ENCODE results near the gene WBP4. TPM values are rescaled to one million over a fixed set of nuclear protein-coding genes. Genes with fewer than 3 reads are reported as not detected.
"Not testable (repeated sequence)": the region's sequence is repeated elsewhere in the genome, so short reads cannot be mapped to it uniquely, and the experiment has no call there.

The WBP4 gene
- total RNA-seq, 1 donor from 2014 or later: 20.8 TPM

DNA sequence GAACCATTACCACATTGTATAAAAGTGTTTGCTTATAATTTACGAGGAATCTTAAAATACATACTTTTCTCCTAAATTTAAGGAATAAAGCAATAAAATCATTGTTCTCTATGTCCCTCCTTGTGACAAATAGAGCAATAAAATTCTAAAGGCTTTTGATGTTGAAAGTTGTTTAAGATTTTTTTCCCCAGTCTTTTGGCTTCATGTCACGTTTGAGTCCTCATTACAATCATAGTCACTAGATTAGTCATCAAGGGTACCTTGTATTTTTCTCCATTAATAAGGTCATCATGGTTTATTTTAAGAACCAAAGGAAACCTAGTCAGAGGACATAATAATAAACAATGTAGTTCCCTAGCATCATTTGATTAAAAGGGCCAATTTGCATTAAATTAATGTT lies 3.2 kb downstream of the WBP4 start:
- no peak for DNase-seq
- intact Hi-C loops (cut with micrococcal nuclease): no loop called here
- no peak for ATAC-seq

DNA sequence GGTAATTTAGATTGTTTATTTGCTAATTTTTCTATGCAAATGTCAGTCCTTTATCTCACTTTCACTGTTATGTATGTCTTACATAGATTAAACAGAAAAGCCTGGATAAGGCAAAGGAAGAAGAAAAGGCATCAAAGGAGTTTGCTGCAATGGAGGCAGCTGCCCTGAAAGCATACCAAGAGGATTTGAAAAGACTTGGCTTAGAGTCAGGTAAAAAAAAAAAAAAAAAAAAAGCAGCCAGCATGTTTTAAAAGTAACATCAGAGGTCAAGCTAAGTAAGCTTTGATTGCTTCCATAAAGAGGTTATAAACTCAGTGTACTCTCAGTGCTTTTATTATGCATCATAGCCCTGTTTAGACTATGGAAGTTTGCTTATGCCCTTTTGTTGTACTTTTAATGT lies 3.8 kb downstream of the WBP4 start:
- no peak for DNase-seq
- ATAC-seq: no peak
- intact Hi-C loops (cut with micrococcal nuclease): no loop called here

DNA sequence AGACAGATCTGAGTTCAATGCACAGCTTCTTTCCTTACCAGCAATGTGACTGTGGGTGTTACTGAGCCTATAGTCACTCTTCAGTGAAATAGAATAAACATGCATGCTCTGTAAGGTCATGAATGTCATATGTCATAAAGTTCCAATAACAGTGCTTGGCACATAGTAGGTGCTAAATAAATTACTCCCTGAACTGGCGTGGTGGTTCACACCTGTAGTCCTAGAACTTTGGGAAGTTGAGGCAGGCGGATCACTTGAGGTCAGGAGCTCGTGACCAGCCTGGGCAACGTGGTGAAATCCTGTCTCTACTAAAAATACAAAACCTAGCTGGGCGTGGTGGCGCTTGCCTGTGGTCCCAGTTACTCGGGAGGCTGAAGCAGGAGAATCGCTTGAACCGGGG lies 13.2 kb downstream of the WBP4 start:
- ATAC-seq (no peak), DNase-seq (no peak)
- intact Hi-C loops (cut with micrococcal nuclease): loop anchor here (10.0 kb wide), 1 partner anchor 150 kb away; no protein-coding TSS in a partner anchor

DNA sequence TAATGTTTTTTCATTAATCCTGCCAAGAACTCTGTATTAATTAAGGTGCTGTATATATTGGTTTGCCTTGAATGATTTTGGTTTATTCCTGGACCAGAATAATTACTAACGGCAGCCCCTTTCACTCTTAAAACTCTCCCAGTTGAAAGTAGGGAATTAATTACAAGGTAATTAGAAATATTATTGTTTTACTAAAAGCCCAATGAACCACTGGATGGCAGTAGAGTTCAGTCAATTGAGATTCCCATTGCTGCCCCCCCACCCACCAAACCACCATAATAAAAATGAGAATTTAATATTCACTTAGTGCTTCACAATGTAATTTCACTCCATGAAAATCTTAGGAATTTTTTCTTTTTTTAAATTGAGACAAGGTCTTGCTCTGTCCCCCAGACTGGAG lies 13.7 kb downstream of the WBP4 start:
- intact Hi-C loops (cut with micrococcal nuclease): loop anchor here (10.0 kb wide), 1 partner anchor 150 kb away; no protein-coding TSS in a partner anchor
- ATAC-seq (peak; percentile 40), DNase-seq (no peak)

DNA sequence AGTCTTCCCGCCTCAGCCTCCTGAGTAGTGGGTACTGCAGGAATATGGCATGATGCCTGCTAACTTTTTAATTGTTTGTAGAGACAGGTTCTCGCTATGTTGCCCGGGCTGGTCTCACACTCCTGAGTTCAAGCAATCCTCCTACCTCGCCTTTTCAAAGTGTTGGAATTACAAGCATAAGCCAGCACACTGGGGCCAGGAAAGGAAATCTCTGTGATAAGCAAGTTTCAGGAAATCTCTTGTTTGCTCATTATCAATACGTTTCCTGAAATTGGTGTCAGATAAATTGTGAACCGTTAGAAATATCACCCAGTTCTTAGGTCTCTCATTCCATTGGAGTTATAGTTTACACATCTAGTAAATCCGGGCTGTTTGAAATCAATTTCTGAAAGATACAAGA lies 14.2 kb downstream of the WBP4 start:
- intact Hi-C loops (cut with micrococcal nuclease): loop anchor here (10.0 kb wide), 1 partner anchor 149 kb away; no protein-coding TSS in a partner anchor
- DNase-seq: no peak
- no peak for ATAC-seq

DNA sequence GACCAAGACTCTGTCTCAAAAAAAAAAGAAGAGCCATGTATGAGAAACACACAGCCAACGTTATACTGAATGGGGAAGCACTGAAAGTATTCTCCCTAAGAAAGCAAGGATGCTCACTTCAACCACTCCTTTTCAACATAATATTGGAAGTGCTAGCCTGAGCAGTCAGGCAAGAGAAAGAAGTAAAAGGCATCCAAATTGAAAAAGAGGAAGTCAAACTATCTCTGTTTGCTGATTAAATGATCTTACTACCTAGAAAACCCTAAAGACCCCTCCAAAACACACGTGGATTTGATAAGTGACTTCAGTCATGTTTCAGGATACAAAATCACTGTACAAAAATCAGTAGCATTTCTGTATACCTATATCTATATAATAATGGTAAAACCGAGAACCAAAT lies 16.2 kb downstream of the WBP4 start:
- ATAC-seq (no peak), DNase-seq (no peak)
- intact Hi-C loops (cut with micrococcal nuclease): loop anchor here (10.0 kb wide), 1 partner anchor 147 kb away; no protein-coding TSS in a partner anchor

DNA sequence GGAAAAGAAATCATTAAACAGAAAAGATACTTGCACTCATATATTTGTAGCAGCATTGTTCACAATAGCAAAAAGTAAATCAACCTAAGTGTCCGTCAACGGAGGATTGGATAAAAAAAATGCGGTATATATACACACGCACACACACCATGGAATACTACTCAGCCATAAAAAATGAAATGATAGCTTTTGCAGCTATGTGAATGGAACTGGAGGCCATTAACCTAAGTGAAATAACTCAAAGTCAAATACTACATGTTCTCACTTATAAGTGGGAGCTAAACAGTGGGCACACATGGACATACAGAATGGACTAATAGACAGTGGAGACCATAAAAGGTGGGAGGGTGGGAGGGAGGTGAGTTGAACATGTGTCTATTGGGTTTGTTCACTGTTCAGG lies 18.4 kb downstream of the WBP4 start:
- DNase-seq (no peak), ATAC-seq (no peak)
- intact Hi-C loops (cut with micrococcal nuclease): loop anchor here (10.0 kb wide), 1 partner anchor 145 kb away; no protein-coding TSS in a partner anchor

DNA sequence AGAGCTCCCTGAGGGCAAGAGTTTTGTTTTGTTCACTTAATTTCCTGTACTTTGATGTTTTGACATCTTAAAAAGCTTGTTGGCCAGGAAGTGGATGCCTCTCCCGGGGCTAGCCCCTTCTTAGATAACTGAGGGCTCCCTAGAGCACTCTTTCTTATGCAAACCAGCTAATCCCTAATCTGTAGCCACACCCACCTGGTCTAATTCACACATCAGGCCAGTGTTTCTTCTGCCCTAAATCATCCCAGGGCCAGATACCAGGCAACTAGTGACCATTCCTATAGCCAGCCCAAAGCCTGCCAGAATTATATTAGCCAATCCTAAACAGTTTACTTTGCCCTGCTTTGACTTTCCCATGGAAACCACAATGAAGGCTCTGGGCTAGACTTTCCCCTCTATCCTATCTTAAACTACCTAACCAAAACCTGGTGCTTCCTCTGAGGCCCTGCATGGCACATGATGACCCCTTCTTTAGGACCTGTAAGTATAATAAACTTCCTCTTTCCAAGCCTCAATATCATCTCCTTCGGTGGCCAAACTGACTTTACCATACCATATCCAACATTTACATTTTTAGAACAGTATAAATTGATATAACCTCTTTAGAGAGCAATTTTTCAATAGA lies 24.8 kb downstream of the WBP4 start:
- ATAC-seq (no peak), DNase-seq (no peak)
- intact Hi-C loops (cut with micrococcal nuclease): no loop called here

DNA sequence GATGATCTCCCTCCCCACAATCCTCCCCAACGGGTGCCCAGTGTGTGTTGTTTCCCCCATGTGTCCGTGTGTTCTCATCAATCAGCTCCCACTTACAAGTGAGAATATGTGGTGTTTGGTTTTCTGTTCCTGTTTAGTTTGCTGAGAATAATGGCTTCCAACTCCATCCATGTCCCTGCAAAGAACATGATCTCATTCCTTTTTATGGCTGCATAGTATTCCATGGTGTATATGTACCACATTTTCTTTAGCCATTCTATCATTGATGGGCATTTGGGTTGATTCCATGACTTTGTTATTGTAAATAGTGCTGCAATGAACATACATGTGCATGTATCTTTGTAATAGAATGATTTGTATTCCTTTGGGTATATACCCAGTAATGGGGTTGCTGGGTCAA lies 34.4 kb downstream of the WBP4 start:
- intact Hi-C loops (cut with micrococcal nuclease); DNase-seq; ATAC-seq: not testable (repeated sequence)

DNA sequence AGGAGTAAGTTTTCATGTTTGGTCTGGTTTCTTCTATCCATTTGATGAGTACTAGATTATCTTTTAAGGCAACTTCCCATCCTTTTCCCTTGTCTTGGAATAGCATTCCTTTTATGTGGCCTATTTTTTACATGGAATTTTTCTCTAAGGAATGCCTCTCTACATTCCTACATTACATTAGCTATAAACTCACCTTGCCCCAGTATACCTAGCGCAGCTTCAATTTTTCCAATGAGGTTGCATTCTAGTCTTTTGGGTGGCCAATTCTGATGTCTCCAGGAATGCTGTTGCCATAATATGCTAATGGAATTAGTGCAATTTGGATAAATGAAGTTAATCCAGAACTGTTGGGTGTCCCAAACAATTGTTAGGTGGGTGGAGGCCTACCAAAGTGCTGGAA lies 37.5 kb downstream of the WBP4 start:
- ATAC-seq (no peak), DNase-seq (no peak)
- intact Hi-C loops (cut with micrococcal nuclease): no loop called here

DNA sequence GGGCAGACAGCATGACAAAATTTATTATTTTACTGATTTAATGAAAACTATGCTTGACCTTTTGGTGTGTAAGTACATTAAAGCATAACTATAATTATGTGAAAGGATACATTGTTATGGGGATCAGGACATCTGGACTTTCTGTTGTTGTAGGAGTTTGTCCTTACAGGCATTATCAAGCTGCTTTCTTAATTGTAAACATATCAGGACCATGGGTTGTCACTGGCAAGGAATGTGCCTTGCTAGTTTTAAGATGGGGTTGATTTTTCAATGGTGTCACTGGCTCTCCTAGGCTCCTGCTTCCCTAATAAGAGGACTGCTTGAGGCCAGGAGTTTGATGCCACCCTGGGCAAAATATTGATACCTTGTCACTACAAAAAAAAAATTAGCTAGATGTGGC lies 38.7 kb downstream of the WBP4 start:
- ATAC-seq: no peak

DNA sequence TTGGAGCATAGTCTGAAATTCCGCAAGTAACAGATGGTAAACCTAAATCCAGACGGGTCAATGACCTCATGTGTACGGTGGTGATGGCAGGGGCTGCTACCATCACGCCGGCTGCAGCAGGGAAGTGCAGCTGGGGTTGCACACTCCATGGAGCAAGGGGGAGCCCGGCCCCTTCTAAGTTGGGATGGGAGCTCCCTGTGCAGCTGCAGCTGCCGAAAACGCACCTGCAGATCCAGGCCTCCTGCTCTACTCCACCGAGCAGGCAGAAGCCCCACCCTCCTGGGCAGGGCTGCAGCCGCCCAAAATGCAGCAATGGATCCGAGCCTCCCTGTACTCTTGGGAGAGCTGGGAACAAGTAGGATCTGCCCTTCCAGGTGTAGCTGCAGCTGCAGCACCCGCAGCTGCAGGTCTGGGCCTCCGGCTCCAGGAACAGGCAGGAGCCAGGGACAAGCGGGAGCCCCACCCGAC lies 45.8 kb downstream of the WBP4 start:
- DNase-seq: no peak
- intact Hi-C loops (cut with micrococcal nuclease): no loop called here
- no peak for ATAC-seq

More for the DNA sequence above, 38.7 kb downstream of the WBP4 start:
- DNase-seq: no peak
- intact Hi-C loops (cut with micrococcal nuclease): no loop called here

DNA sequence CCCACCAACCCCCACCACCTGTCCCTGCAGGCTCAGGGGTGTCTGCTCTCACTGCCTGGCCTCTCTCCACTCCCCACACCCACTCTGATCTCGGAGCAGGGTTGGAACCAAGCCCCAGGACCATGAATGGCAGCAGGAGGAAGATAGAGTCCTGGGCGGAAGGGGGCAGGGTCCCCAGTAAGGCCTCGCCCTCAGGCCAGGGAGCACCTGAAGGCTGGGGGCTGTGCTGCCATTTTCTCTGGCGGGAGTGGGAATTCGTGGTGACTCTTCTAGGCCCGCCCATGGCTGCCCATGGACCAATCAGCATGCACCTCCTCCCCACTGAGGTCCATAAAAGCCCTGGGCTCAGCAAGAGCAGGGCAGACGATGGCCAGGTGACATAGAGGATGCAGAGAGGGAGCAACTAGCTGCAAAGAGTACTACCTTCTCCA lies 46.3 kb downstream of the WBP4 start:
- intact Hi-C loops (cut with micrococcal nuclease): no loop called here
- DNase-seq (no peak), ATAC-seq (no peak)

DNA sequence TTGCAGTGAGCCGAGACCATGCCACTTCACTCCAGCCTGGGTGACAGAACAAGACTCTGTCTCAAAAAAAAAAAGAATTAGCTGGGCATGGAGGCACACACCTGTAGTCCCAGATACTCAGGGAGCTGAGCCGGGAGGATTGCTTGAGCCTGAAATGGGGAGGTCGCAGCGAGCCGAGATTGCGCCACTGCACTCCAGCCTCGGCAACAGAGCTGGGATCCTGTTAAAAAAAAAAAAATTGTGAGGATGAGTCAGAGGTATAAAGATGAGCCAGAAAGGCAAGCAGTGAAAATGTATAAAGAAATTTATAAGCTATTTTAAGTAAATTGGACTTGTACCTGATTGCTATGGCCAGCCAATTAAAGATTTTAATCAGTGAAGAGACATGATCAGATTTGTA lies 50.1 kb downstream of the WBP4 start:
- intact Hi-C loops (cut with micrococcal nuclease): no loop called here
- ATAC-seq (no peak), DNase-seq (no peak)

DNA sequence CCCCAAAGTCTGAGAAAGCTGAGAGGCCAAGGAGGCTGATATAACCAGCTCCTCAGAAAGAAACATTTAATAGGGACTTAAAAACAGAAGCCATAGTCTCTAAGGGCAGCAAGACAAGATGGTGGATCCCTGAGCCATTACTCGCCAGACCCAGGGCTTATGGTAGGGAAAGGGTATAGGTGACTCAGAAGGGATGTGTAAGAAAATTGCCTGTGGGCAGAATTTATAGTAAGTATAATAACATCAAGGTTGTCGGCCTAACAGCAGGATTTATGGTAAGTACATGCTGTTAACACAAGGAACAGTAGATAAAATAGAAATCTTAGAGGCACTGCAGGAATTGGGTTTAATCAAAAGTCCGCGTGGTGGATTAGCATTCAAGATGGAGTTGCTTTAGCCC lies 56.6 kb downstream of the WBP4 start:
- intact Hi-C loops (cut with micrococcal nuclease): no loop called here
- no peak for ATAC-seq
- DNase-seq: no peak

DNA sequence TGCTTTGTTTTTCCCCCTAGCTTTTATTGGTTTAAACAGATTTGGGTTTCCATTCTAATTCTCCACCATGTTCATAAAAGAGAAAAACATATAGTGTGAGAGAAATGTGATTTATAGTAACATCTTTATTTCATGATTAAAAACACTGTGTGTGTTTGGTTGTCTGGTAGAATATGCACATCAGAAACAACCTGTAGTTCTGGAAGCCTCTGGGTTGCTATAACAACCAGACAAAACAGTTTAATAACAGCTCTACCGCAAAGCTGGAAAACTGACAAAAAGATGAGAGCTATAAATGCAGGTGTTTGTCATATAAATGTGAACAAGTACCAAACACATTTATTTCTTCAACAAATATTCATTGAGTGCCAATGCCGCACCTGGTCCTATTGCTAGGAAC lies 61.5 kb downstream of the WBP4 start:
- intact Hi-C loops (cut with micrococcal nuclease): no loop called here
- DNase-seq: no peak
- ATAC-seq: no peak

DNA sequence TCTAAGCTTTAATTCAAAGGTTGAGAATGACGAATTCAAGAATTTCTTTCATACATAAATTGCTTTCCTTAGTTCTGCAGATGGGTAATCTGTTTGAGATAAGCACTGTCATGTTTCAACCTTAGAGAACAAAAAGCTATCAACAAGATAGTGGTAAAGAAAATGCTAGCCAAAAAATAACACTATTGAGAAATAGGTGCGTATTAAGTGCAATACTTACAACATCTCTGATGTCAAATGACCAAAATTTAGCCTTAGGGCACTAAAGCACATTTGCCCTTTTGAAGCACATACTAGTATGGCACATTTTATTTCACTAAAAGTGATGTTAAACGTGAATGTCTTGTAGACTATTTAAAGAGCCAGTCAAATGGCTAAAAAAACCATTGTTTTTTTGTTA lies 66.4 kb downstream of the WBP4 start:
- no peak for ATAC-seq
- DNase-seq: no peak
- intact Hi-C loops (cut with micrococcal nuclease): no loop called here

DNA sequence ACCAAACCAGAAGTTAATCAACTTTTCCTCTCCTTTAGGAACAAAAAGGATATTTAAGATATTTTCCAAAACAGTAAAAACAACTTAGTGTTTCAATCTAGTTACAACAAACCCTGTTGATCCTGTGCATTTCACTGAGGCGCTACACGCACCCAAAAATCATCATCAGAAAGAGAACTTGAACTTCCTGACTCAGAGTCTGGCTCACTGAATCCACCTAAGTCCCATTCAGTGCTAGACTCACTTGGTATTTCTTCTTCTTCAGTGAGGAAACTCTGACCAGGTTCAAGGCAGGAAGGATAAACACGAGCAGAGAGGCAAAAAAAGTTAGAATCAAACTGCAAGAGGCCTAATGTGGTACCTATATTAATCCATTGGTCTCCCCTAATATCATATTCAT lies 69.0 kb downstream of the WBP4 start:
- DNase-seq (no peak), ATAC-seq (no peak)
- intact Hi-C loops (cut with micrococcal nuclease): loop anchor here (5.0 kb wide), 1 partner anchor 67 kb away; no protein-coding TSS in a partner anchor

DNA sequence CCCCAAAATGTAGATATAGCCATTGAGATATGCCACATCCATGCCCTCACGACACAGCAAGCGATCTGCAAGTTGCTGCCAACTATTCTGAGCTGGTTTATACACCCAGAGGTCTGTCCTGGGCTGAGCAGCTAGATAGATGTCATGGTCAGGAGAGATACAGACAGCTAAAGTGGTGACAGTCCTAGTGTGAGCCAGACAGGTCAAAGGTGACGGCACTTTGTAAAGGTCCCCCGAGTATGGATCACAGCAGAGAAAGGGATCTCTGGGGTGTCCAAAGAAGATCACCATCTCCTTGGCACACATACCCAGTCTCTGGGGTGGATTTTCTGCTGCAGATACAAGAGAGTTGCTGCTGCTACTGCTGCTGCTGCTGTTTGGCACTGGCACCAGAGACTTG lies 69.9 kb downstream of the WBP4 start:
- DNase-seq, ATAC-seq: not testable (repeated sequence)
- intact Hi-C loops (cut with micrococcal nuclease): loop anchor here (5.0 kb wide), 1 partner anchor 66 kb away; no protein-coding TSS in a partner anchor

DNA sequence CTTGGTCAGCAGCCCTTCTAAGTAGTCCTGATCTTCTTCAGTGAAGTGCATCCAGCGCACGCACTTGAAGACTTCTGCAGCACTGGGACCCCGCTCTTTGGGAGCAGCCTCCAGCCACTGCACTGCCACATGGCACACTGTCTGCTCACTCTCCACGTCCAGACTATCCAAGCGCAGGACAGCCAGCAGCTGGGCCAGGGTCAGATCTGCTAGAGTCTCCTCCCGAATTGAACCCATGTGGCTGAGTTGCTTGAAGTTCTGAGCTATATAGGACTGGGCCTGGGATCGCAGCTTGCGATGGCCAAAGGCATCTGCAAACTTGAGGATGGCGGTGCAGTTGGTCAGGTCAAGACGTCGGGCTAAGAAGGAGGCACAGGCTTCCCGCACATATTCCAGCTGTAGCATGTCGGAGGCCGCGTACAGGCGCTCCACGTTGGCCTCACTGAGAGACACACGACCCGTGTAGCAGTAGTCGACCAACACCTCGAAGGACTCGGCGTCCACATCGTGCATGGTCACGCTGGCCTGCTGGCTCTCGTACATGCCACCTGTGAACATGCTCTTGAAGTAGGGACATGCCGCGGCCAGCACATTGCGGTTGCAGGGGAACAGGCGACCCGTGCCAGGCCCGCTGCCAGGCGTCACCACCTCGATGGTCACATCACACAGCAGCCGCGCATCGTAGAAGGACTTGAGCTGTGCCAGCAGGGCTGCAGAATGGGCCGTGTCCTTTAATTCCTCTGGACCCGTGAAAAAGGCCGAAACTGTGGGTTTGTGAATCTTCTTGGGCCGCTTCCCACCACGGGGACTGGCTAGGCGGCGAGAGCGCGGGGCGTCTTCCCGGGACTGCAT lies 70.6 kb downstream of the WBP4 start:
- DNase-seq (peak; percentile 70), ATAC-seq (peak; percentile 45)
- intact Hi-C loops (cut with micrococcal nuclease): loop anchor here (5.0 kb wide), 1 partner anchor 65 kb away; no protein-coding TSS in a partner anchor
